HG03558 (cell line): ENCODE results near the gene NFIA.

Experiments
- ATAC-seq: cut with Tn5 transposase; IDR thresholded peaks from one replicate; pipeline ENCODE4 v1.9.1; 2021; ENCODE audit warnings: moderate number of reproducible peaks; ENCODE audit not compliant: unreplicated experiment; ENCODE audit errors: extremely low read depth

Gene NFIA

DNA sequence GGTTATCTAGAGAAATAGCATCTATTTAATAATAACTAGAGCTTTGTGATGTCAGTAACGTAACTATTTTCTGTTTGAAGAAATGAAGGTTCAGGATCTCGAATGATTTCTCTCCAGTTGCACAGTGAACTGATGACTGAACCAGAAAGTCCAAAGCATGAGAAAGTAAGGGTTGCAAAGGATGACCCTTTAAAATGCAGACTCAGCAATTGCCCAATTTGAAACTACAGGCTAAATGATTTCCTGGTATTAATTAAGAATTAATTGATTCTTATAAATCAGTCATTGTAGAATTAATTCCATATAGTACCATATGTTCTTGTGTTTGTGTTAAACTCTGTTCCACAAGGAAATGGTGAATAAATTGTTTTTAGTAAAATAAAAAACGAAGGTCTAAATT lies 318.6 kb downstream of the NFIA start:
- no peak for ATAC-seq

DNA sequence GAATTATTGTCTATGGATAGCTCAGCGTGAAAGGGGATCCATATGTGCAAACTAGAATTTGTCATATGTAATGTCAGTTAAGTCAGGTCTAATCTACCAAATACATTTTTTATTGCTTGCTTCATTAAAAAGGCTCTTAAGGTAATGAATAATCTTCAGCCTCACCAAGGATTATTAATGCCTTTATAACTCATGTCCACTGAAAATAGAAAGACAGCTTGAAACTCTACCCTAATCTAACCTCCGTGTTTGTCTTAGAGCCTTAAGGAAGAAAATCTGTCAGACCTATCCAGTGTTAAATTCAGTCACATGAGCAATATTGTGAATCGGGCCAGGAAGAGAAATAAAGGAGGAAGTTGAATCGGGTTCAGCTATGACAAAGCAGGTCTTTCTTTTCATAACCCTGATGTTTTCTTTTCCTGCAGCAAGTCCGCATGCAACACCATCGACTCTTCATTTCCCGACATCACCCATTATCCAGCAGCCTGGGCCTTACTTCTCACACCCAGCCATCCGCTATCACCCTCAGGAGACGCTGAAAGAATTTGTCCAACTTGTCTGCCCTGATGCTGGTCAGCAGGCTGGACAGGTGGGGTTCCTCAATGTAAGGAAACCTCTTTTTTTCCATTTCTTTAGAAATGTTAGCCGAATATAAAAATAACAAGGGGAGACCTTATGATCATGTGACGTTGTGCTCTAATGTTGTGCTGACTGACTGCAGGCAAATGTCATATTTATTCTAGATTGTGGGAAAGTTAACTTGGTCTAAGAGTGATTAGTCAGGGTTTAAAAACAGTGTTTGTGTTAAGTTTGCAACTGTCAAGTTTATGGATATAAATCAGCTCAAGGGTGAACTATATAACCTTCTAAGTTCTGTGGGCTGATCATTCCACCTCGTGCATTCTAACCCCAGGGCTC lies 321.6 kb downstream of the NFIA start:
- ATAC-seq, result no peak

DNA sequence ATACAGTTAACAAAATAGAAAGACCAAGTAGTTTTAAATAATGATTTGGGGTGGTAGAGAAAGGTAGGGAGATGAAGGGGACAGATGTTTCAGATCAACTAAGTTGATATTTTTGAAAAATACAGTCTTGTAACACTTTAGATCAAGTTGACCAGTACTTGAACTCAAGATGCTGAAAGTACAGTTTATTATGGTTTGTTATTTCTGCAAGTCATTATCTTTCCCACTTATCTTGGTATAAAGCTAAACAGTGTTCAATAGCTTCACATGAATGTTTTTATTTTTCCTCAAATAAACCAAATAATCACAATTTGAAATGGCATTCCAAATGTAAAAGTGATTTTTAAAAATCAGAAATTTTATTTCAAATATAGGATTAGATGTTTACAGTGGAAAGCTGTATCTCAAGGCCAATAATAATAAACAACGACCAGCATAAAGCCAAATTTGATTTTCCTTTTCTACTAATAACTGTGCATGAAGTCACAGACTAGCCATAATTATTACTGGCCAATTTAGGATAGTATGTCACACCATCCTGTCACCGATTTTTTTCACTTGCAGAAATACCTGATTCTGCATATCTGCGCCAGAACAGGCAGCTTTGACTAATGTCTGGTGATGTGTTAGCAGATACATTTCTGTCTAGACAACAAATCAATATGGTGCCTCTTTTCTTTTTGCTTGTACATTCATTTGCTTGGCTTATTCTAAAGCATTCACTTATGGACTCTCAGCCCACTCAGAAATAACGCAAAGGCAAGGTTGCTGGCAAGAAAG lies 322.4 kb downstream of the NFIA start:
- no peak for ATAC-seq

DNA sequence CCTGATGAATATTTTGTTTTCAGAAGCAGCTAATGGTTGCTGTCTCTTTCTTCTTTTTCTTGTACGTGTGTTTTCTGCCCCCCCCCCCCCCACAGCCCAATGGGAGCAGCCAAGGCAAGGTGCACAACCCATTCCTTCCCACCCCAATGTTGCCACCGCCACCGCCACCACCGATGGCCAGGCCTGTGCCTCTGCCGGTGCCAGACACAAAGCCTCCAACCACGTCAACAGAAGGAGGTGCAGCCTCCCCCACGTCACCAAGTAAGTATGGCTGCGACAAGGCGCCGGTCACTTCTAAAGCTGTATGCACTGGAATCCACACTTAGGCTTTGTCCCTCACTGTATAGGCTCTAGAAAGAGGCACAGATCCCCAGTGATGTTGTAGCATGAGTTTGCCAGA lies 324.1 kb downstream of the NFIA start:
- ATAC-seq, result no peak

DNA sequence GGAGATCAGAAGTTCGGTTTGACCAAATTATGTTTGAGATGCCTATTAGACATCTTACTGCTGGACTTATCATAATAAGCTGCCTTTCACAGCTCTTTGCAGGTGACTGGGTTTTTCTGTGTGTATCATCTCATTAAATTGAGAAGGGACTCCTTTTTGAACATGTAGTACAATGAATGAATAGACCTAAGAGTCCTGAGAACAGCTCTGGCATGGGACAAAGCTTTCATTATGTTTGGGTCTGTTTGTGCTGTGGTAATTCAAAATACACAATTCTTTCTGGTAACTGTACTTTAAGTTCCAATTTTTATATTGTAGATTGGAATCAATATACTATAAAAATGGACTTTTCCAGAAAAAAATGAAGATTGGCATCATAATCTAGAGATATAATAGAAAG lies 330.2 kb downstream of the NFIA start:
- ATAC-seq, result no peak

DNA sequence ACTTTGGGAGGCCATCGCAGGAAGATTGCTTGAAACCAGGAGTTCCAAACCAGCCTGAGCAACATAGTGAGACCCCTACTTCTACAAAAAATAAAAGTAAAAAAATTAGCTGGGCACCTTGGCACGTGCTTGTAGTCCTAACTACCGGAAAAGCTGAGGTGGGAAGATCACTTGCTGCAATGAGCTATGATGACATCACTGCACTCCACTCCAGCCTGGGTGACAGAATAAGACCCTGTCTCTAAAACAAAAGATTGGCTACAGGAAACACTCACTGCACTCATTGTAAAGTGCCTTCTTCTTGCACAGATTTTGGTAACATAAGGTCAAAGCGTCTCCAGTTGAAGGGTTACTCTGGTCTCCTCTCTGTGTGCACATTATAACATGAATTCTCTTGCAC lies 336.8 kb downstream of the NFIA start:
- ATAC-seq, result no peak

DNA sequence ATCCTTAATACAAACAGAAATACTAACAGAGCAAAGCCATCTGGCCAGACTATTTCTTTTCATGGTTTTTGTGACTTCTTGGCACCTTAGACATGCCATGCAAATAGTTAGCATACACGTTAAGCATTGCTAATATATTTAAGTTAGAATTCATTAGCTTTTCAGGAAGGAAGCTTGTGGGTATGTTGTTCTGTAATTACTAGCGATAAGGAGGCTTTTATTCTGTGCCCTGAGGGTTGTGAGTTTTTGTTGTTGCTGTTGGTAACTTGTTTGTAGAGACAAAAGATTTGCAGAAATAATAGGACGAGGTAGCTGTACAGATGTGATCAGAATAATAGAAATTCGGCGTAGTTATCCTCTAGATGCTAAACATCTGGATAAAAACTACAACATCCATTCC lies 337.3 kb downstream of the NFIA start:
- no peak for ATAC-seq

DNA sequence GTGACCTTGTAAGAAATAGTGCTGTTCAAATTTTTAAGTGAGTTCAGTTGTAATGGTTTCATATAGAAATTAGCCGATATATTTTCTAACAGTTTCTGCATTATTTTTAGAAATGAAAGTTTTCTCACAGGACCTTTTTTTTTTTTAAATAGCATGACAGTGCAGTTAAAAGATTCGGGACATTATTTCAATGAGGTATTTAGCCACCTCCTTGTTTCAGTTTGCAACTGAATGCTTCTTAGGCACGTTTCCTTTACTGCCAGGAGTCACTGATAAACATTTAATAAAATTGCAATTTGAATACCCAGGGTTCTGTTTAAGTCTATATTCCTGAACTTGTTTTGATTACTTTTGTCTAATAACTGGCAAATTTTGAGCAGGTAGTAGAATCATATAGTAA lies 337.9 kb downstream of the NFIA start:
- ATAC-seq, result no peak

DNA sequence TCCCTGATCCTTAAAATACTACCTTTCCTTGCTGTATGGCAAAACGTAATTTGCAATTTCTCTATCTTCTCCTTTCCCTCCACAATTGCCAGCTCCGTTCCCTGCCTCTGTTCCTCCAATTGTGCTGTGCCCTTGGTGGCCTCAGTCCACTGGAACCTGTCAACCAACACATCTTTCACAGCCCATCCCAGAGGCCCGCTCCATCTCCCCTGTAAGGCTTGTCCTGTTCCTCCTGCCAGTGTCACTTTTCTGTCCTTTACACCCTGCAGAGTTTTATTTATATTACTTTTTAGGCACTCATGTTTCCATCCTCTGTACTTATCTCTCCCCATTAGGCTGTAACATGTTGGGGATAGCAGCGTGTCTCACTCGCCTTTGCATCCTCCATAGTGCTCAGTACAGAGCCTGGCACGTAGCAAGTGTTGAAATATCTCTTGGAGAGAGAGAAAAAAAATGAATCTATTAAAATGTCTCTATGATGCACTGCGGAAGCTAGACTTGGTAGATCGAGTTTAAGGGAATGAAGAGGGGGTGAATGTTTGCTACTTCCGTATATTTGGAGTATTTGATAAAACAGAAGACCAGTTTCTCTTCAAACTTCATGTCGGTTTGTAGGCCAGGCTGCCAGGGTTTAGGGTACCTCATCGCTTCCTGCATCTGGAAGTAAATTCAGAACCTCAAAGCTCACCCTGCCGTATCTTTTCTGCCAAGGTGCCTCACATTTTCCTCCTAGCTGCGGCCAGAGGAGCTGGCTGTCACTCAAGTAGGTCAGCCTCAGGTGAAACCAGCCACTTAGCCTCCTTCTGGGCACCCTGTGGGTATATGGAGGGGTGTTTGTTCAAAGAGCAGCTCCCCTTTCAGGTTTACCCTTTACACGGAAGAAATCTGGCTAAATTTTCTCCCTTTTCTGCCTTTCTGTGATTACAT lies 338.8 kb downstream of the NFIA start:
- ATAC-seq, result no peak

DNA sequence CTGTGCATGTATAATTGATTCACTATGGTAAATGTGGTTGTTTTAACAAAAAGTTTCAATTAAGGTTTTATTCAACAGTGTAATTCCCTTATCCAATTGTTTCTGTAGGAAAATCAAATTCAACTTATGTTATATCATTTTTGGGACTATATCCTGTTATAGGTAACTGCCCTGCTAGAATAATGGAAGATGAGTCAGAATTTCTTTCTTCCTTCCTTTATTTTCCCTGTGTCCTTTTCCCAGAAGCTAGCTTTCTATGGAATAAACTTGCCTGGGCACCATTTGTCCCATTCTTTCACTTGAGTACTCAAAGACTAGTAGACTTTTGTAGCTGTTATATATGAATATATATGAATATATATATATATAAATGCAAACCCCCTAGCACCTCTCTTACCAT lies 341.3 kb downstream of the NFIA start:
- ATAC-seq, result no peak

DNA sequence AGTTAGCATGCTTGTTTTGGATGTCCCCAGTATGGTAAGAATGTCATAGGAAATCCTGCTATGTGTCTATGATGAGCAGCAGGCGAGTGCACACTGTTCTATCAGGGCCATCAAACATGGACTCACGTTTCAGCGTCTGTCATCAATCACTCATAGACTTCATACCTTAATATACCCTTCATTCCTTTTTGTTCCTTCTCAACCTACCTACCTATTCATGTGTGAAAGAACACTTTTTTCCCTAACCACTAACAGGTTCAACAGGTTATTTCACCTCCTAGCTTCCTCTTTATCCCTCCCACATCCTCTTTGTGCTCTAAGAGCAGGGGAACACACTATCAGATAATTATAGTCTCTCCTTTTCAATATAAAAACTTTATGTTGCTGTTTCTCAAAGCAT lies 342.0 kb downstream of the NFIA start:
- no peak for ATAC-seq

DNA sequence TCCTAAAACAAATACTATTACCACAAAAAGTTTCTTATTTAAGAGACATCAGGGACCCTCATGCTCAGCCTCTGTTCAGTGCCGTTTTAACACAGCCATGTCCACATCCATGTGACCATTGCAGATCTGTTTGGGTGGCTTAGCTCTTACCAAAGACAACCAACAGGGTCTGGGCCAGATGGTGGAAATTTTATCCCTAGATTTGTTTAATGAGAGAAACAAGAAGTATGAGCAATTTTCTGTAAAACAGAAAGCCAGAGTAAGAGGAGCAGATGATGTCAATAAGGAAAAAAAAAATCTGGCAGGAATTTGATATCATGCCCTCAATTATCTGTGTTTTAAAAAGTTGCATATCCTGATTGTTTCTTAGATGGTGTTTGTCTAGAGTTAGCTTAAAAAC lies 342.7 kb downstream of the NFIA start:
- no peak for ATAC-seq

DNA sequence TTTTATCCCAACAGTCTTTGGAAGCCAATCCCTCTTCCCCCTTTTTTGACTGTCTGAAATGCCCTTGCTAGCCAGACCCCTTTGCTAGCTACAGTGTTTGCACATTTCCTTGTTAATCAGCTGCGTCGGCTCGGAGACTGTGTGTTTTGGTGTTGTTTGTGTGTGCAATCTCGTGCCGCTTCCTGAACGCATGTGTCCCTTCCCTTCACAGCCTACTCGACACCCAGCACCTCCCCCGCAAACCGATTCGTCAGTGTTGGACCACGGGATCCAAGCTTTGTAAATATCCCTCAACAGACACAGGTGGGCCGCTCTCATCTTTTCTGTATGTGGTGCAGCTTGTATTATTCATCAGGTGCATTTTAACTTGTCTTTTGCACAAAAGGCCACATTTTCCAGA lies 343.9 kb downstream of the NFIA start:
- no peak for ATAC-seq

DNA sequence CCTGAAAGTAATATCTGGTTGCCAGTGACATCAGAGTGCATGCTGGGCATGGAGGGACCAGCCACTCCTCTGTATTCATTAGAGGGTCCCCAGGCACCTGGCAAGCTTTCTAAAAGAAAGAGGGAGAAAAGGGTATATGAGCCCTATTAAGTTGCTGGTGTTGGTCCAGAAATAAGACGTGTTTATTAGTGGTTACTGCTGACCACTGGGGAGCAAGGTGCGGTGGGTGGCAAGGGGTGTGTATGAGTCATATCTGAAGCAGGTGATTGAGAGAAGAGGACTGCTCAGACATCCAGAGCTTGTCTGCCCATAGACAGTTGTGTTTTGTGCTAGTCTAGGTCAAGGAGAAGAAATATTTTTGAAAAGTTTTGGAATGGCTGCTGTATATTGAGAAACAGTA lies 344.5 kb downstream of the NFIA start:
- ATAC-seq, result no peak

DNA sequence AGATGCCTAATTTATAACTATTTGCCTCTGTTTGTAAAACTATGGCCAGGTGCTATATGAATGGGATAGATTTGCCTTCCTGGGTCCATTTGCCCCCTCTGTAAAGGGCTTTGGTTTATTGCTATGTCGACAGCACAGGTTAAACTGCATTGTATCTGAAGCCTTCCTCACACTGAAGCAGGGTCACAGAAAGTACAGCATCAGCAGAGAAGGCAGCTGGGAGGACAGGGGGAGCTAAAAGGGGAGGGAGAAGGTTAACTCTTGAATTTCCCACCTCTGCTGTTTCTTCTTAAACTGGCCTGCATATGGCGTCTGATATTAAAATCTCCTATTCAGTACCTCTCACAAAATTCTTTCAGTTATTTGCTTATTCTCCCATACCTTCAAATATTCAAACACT lies 345.1 kb downstream of the NFIA start:
- ATAC-seq, result no peak

DNA sequence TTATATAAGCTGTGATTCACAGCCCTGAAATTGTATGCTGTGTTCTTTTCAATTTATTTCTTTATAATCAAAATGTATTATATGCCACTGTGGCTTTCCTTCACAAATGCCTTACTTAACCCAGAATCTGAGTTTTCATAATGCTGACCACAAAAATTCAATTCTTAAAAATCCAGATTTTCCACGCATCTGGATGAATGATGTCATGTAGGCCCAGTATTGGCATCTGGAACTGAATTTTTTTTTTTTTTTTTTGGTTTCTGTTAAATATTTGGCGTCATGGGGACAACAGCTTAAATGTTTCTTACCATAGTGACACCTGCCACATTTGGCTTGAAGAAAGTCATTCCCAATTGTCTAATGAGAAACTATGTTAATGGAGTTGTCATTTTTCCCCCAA lies 345.8 kb downstream of the NFIA start:
- ATAC-seq, result no peak

DNA sequence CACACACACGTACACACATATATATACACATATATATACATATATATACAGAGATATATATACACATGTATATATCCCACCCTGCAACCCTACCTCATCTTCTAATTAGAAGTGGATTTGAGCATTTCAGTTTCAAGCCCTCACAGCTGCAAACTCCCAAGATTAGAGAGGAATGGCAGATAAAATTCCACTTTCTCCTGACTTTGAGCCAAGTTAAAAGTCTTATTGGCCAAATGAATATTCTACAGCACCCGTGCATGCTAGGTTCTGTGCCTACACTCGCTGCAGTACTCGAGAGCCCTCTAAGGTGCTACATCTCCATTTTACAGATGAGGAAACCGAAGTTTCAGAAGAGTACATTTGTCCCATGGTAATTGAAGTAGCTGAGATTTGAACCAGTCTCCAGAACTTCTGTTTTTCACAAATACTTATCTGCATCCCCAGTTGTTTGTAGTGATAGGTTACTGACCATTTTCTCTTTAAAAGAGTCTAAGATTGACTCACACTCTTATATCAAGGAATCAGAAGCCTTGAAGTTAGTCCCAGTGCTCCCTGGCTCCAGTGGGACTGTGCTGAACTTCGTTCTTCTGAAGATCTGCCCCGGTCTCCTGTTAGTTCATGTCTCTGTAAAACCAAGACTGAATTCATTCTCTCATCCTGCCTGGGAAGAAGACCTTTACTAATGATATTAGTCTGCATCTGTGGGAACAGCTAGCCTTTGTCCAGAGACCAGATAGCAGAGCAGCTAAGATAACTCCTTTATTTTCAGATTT lies 350.4 kb downstream of the NFIA start:
- ATAC-seq, result no peak

DNA sequence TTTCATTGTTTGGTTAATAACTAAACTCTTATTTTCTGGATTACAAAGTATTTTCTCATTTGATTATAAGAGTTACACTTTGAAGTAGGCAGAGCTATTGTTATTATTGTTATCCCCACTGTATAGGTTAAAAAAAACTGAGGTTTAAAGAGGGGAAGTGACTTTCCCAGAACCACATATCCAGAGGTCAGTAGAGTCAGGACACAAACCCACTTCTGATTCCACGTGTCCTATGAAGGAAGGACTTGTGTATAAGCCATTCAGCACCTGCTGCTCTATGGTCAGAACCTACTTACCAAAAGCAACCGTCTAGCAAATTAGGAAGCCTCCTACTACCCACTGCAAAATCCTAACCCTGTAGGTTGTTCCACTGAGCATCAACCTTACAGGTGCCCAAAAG lies 351.3 kb downstream of the NFIA start:
- no peak for ATAC-seq

DNA sequence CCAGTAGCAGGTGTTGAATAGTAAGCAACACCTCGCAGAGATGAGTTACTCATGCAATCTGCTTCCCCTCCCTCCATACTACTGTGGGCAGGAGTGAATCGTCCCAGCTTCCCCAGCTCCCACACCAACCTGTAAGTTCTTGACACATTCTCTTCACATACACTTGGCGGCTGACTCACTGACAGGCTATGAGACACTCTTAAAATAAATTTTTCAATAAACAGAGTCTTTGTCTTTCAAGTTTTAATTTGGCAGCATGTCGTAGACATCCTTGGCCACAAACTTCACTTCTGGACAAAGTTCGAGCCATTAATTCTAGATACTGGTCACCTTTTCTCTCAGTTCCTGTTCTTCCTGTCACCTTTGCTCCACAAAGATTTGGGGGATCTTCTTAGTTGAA lies 351.9 kb downstream of the NFIA start:
- no peak for ATAC-seq

DNA sequence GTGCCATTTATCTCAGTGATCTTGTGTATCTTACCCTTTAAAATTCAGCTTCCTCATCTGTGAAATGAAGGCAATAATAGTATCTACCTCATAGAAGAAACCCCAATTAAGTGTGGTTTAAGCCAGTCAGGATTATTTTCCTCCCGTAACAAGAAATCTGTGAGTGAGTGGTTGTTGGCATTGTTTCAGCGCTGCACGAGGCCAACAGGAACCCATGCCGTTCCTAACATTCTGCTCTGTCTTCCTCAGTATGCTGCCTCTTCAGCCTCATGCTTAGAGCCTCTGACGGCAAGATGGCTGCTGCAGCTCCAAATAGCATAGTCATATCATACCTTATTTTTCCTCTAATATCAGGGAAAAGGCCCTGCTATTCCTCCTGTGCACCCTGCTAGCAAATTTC lies 352.9 kb downstream of the NFIA start:
- ATAC-seq, result no peak
